Neural cell (in vitro differentiated cells): ENCODE measurements around the gene CTTN.

ENCODE experiments used
- EP300 ChIP-seq: fragments of 450-650 bp; conservative IDR thresholded peaks from 2 replicates; pipeline ENCODE4 v1.6.1; 2014; ENCODE audit warnings: antibody characterized with exemption, mild to moderate bottlenecking, moderate library complexity; ENCODE audit not compliant: poor library complexity, severe bottlenecking
- SMC3 ChIP-seq: fragments of 450-650 bp; conservative IDR thresholded peaks from 2 replicates; pipeline ENCODE4 v1.6.1; 2014; ENCODE audit warnings: antibody characterized with exemption, mild to moderate bottlenecking, moderate library complexity; ENCODE audit not compliant: poor library complexity
- TAF1 ChIP-seq: IDR thresholded peaks from 2 replicates; pipeline ENCODE4 v1.6.1; 2012; ENCODE audit warnings: low read depth
- TF ChIP-seq, protein P1 (sequence below): IDR thresholded peaks from 2 replicates; pipeline ENCODE4 v1.6.1; 2012; ENCODE audit warnings: borderline replicate concordance
- TF ChIP-seq, protein P2 (sequence below): fragments of 450-650 bp; IDR thresholded peaks from 2 replicates; pipeline ENCODE4 v1.5.1; 2014; ENCODE audit warnings: antibody characterized with exemption, mild to moderate bottlenecking, moderate library complexity; ENCODE audit not compliant: poor library complexity, severe bottlenecking

DNA sequence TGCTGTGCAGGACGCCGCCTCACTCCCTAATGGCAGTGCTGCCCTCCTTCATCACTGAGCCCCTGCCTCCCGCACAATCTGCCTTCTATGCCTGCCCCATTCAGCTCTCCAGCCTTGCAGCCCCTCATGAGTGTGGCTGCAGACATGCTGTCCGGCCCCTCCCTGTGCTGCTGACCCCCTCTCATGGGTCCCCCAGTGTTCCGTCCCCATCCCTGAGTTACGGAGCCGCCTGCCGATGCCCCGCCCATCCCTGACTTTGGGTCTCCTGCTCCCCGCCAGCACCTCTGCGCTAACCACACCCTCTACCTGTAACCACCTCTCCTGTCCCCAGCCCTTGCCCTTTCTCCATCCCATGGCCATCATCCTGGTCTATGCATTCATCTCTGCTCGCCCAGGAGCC lies 33.3 kb downstream of the CTTN start:
- no peak for TF ChIP-seq TAF1
- TF ChIP-seq, protein P1, sequence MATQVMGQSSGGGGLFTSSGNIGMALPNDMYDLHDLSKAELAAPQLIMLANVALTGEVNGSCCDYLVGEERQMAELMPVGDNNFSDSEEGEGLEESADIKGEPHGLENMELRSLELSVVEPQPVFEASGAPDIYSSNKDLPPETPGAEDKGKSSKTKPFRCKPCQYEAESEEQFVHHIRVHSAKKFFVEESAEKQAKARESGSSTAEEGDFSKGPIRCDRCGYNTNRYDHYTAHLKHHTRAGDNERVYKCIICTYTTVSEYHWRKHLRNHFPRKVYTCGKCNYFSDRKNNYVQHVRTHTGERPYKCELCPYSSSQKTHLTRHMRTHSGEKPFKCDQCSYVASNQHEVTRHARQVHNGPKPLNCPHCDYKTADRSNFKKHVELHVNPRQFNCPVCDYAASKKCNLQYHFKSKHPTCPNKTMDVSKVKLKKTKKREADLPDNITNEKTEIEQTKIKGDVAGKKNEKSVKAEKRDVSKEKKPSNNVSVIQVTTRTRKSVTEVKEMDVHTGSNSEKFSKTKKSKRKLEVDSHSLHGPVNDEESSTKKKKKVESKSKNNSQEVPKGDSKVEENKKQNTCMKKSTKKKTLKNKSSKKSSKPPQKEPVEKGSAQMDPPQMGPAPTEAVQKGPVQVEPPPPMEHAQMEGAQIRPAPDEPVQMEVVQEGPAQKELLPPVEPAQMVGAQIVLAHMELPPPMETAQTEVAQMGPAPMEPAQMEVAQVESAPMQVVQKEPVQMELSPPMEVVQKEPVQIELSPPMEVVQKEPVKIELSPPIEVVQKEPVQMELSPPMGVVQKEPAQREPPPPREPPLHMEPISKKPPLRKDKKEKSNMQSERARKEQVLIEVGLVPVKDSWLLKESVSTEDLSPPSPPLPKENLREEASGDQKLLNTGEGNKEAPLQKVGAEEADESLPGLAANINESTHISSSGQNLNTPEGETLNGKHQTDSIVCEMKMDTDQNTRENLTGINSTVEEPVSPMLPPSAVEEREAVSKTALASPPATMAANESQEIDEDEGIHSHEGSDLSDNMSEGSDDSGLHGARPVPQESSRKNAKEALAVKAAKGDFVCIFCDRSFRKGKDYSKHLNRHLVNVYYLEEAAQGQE = no peak
- no peak for TF ChIP-seq SMC3
- TF ChIP-seq EP300 = no peak
- TF ChIP-seq, protein P2, sequence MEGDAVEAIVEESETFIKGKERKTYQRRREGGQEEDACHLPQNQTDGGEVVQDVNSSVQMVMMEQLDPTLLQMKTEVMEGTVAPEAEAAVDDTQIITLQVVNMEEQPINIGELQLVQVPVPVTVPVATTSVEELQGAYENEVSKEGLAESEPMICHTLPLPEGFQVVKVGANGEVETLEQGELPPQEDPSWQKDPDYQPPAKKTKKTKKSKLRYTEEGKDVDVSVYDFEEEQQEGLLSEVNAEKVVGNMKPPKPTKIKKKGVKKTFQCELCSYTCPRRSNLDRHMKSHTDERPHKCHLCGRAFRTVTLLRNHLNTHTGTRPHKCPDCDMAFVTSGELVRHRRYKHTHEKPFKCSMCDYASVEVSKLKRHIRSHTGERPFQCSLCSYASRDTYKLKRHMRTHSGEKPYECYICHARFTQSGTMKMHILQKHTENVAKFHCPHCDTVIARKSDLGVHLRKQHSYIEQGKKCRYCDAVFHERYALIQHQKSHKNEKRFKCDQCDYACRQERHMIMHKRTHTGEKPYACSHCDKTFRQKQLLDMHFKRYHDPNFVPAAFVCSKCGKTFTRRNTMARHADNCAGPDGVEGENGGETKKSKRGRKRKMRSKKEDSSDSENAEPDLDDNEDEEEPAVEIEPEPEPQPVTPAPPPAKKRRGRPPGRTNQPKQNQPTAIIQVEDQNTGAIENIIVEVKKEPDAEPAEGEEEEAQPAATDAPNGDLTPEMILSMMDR = no peak
